Measurements from ENCODE around the gene PDSS2.

- no peak for TF ChIP-seq CTCF (IDR thresholded peaks at IDR 0.05)
- no peak for TF ChIP-seq NFIC (IDR thresholded peaks at IDR 0.05; ENCODE audit: borderline replicate concordance)
- no peak for TF ChIP-seq MXI1 (IDR thresholded peaks at IDR 0.05; ENCODE audit: low read depth, low read length)
- no peak for TF ChIP-seq POLR2AphosphoS5 (IDR thresholded peaks at IDR 0.05; ENCODE audit: low read depth, low read length)
- TF ChIP-seq EP300 (IDR thresholded peaks at IDR 0.05; ENCODE audit: borderline replicate concordance in 1 of 2, low read depth in 1 of 2, low read length in 1 of 2) = no peak
- no peak for TF ChIP-seq USF2 (IDR thresholded peaks at IDR 0.05; ENCODE audit: borderline replicate concordance, low read depth, low read length)
- TF ChIP-seq PBX3 (IDR thresholded peaks at IDR 0.05) = no peak
- no peak for TF ChIP-seq EZH2phosphoT487 (IDR thresholded peaks at IDR 0.05; ENCODE audit: borderline replicate concordance, low read depth)
Observed at GRCh38 chr6:107368471-107368870, 90.9 kb downstream of the PDSS2 start.
